GM18508 (cell line): Measurements from ENCODE around the gene ABCA2.

Source experiments
- ATAC-seq: cut with Tn5 transposase; IDR thresholded peaks from one replicate; pipeline ENCODE4 v1.9.1; 2021; ENCODE audit warnings: moderate number of reproducible peaks; ENCODE audit not compliant: insufficient read depth, unreplicated experiment

ABCA2 gene

DNA sequence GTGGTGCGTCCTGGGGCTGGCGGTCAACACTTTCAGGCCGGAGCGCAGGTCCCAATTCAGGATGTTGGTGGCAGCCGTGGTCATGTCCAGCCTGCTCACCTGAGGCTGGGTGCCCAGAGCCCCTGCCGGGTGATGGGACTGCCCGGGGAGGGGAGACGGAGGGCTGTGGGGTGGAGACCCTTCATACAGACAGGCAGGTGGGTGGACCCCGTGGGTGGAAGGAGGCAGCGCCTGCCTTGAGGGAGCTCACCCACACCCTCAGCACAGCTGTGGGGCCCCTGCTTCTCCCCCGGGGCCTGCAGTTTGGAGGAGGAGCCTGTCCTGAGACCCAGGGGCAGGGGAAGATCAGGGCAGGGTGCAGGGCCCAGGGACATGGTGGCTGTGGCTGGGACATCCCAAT lies 57.7 kb downstream of the ABCA2 start:
- no peak for ATAC-seq

- ATAC-seq = no peak
Observed at GRCh38 chr9:136969774-136970173, 58.3 kb downstream of the ABCA2 start.

DNA sequence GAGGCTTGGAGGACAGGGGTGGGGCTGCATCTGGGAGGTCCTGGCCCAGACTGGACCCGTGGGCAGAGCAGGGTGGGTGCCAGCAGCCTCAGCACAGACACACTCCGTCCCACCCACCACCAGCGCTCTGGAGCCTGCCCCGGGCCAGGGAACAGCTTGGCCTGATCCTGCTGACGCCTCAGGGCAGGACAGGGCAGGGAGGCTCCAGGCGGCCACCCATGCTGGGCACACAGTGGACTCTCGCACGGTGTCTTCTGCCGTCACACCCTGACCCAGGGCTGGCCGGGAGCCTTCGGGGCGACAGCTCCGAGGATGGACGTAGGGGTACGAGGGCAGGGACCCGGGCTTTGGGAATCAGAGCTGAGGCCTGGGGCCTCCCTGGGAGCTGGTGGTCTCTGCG lies 58.9 kb downstream of the ABCA2 start:
- no peak for ATAC-seq

GRCh38 chr9:136968333-136969127 lies 59.5 kb downstream of the ABCA2 start:
- ATAC-seq = no peak

DNA sequence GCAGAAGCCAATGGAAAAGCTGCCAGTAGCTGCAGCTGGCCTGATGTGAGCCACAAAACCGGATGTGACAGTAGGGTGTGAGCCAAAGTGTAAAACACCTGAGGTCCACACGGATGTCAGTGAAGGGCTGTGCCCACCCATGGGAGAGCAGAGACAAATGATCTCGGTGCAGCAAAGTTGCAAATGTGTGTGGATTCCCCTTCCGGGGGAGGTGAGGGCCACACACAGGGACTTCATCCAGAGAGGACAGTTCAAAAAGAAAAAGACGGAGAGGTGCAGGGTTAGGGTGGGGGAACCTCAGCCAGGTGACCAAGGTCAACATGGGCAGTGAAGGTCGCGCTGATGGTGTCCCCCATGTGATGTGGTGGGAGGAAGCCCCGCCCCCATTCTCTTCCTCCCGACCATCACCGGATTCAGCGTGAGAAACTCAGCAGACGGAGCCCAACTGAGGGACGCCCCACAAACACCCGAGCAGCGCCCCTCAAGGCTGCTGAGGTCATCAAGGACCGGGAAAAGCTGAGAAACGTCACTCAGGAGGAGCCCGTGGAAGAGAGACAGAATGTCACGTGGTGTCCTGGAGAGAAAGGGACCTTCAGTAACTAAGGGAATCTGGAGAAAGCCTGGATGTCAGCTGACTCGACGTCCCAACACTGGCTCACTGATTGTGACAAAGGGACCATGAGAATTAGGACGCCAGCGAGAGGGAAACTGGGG lies 62.1 kb downstream of the ABCA2 start:
- no peak for ATAC-seq

- no peak for ATAC-seq
Observed at GRCh38 chr9:136964833-136965422, 63.1 kb downstream of the ABCA2 start.

DNA sequence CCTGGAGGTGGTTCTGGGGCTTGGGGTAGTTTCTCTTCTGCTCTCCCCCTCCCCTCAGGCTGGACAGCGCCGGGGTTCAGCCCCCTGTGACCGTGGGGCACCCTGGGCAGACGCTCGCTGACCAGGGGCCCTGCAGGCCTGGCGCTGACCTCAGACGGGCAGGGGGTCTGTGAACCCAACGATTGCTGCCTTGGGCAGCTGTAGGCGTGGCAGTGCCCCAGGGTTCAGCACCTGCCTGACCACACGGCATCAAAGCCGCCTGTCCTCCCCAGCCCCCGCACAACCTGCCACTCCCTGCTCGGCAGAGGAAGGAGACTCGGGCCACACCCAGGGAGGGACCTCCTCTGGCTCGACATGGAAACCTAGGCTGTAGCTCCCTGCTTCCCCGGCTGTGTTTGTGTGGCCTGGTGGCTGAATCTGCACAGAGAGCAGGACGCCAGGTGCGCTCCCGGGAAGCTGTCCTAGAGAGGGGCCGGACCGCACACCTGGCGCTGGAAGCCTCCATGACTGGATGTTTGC lies 63.8 kb downstream of the ABCA2 start:
- no peak for ATAC-seq

GRCh38 chr9:136963751-136964150 lies 64.3 kb downstream of the ABCA2 start:
- ATAC-seq = no peak

GRCh38 chr9:136963341-136963740 lies 64.7 kb downstream of the ABCA2 start:
- no peak for ATAC-seq

DNA sequence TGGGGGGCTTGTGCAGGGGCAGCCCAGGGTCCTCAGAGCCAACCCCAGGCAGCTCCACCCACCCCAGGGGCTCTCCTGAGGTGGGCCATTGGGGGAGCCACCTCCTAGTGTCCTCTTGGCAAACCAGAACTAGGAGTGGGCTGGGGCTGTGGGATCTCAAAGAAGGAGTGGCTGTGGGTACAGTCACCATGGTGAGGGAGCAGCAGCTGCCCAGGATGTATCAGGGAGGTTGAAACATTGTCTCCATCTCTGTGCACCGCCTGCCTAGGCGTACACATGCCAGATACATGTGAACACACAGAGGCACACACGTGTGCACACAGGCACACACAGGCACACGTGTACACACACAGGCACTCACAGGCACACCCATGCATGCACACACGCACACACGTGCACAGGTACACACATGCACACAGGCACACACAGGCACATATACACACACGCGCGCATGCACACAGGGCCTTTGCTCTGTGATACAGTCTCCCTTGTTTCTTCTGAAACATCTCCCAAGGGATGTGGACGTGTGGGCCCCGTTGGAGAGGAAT lies 65.3 kb downstream of the ABCA2 start:
- ATAC-seq = no peak

DNA sequence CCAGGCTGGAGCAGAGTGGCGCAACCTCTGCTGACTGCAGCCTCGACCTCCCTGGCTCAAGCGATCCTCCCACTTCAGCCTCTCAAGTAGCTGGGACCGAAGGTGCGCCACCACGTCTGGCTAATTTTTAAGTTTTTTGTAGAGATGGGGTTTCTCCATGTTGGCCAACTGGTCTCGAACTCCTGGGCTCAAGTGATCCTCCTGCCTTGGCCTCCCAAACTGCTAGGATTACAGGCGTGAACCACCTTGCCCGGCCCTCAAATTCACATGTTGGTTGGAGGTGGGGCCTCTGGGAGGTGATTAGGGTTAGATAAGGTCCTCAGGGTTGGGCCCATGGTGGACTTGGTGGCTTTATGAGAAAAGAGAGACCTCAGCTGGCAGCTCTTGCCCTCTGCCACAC lies 65.9 kb downstream of the ABCA2 start:
- no peak for ATAC-seq

GRCh38 chr9:136961279-136962065 lies 66.6 kb downstream of the ABCA2 start:
- ATAC-seq = no peak

- no peak for ATAC-seq
Observed at GRCh38 chr9:136960938-136961275, 67.1 kb downstream of the ABCA2 start.

DNA sequence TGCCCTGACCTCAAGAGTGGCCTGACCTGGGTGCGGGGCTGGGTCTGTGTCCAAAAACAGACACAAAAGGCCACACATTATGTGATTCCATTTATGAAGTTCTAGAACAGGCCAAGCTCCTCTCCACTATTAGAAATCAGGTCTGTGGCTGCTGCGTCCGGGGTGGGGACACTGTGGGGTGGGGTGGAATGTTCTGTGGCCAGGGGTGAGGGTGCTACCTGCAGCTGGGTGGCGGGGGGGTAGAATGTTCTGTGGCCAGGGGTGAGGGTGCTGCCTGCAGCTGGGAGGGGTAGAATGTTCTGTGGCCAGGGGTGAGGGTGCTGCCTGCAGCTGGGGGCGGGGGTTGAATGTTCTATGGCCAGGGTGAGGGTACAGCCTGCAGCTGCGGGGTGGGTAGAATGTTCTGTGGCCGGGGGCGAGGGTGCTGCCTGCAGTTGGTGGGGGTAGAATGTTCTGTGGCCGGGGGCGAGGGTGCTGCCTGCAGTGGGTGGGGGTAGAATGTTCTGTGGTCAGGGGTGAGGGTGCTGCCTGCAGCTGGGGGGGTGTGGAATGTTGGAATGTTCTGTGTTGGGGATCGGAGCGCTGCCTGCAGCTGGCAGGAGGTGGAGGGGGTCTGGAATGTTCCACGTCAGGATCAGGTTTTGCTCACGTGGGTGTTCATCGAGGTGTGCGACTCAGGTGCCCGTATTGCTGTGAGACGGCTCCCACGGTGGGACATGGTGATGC lies 67.7 kb downstream of the ABCA2 start:
- no peak for ATAC-seq

DNA sequence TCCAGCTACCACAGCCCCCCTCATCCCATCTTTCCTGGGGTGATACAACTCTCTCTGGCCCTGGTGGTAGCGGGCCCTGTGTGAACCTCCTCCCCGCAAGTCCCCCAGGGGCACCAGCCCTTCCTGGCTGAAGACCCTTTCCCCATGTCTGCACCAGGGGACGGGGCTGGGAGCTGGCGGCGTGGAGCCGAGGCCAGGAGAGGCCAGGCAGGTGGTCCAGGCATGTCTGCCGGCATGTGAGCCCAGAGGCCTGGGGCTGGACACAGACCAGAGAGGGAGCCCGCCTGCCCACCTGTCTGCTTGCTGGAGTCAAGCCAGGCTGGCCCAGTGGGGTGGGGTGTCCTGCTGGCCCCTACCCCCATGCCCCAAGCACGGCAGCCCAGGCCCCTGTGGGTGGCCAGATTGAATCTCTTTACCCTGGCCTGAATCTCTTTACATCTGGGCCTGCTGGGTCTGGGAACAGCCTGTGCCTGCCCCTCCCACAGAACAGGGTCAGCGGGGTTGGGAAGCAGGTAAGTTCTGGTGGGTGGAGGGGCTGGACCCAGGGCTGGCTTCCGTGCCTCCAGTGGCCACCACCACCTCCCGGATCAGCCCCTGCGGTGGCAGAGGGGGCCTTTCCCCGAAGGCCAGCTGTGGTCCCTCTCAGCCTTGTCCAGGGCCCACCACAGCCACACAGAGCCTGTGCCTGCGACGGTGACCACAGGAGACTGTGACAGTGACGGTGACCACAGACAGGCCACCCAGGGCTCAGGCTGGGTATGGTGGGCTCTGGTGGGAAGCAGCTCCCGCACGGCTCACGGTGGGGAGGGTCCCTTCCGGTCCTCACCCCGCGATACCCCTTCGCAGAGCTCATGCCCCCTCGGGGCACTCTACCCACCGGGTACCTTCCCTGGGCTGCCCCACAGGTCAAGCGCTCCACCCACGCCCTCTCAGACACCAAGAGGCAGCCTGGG lies 68.9 kb downstream of the ABCA2 start:
- no peak for ATAC-seq

- ATAC-seq = no peak
Observed at GRCh38 chr9:136958473-136958872, 69.6 kb downstream of the ABCA2 start.

DNA sequence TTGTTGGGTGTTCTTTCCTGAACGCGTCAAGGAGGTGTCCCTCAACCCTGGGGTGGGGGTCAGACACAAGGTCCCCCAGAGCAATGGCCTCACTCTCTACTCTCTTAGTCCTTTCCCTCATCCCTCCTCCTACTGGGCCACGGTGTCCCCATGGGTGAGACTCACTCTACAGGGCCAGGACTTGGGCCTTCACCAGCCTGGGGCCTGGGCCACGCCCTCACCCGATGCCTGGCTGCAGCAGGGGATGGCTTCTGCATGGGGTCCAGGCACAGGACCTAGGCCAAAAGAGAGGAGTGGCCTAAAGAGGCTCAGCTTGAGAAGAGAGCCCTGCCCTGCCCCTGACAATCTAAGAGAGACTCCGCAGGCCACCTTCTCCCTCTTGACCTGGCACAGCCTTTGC lies 70.1 kb downstream of the ABCA2 start:
- ATAC-seq = no peak

- no peak for ATAC-seq
Observed at GRCh38 chr9:136957461-136957860, 70.6 kb downstream of the ABCA2 start.
